Activated CD4-positive, CD25-positive, alpha-beta regulatory T cell treated with anti-CD3 and anti-CD28 coated beads, Interleukin-2, amount 50 U/mL, for 16 hours (primary cell): ENCODE measurements around the gene LRRC56.
"Not testable (repeated sequence)": the region's sequence is repeated elsewhere in the genome, so short reads cannot be mapped to it uniquely, and the experiment has no call there.

Source experiments
- DNase-seq: peaks from one replicate; pipeline ENCODE4 v3.0.0-alpha.2; 2020; ENCODE audit warnings: low read depth, low spot score

Gene LRRC56

DNA sequence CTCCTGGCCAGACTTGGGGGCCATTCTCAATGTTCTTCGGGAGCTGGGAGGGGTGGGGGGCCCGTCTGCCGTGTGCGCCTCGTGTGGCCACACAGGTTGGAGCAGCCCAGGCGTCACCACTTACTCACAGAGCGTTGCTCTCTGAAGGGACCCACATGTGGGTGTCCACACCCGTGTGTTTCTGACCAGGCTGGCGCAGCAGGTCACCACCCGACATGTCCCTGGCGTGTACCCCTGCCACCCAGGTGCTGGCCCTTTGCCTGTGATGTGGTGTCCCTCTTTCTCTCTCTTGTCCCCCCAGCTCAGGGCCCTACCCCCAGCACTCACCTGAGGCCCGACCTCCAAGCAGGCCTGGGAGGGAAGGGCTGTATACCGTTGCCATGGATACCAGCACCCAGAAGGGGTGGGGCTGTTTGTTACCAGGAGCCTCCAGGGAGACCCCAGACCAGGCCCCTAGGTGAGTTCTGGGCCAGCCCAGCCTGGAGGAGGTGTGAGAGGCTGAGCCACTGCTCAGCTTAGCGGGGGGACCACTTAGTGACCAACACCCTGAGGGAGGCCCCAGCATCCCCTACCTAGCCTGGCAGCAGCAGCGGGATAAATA, 21.8 kb downstream of the LRRC56 start:
- DNase-seq, result no peak

DNA sequence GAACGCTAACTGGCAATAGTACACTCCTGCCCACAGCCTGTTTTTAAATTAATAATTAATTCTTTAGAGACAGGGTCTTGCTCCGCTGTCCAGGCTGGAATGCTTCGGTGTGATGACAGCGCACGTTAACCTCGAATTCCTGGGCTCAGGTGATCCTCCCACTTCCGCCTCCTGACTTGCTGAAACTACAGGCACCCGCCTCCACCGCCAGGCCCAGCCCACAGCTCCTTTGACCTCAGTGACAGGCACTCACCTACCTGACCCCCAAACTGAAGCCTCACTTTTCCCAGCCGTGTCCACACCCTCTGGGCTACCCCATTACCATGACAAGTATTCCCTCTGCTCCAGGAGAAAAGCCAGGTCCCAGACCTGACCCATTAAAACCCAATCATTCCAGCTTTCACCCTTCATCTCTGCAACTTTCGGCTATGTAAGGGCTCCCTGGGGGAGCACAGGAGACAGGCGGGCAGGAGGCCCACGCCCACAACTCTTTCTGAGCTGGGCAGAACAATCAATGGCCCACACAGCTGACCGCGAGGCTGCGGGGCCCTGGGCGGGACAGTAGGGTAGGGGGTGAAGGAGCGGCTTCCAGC, 22.5 kb downstream of the LRRC56 start:
- no peak for DNase-seq

DNA sequence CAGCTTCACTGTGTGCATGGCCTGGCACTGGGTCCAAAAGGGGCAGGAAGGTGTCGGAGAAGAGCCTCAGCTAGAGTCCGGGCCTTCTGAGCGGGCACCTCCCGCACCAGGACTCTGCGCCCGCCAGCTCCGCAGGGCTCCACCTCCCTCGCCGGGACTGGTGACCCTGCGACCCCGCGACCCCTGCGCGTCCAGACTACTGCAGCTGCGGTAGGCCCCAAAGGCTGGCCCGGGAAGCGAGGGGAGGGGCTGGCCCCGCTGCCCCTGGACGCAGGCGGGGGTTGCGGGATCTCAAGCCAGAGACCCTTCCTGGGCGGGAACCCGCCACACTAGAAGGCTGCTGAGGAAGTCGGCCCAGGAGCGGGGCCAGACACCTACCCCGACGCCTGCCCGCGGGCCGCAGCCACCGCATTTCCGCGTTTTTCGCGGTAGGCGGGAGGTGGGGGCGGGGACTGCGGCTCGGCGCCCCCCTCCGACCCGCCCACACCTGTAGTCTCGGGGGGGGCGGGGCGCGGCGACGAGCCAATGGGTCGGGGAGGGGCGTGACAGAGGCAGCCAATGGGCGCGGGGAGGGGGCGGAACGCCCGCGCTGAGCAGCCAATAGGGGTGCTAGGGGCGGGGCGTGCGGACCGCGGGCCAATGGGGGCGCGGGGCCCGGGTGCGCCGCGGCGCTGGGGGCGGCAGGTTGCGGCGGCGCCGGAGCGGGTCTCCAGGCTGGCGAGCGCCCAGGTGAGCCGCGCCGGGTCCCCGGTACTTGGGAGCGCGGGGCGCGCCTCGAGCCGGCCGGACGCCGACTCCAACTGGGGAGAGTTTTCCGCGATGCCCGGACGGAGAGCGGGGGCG, 23.2 kb downstream of the LRRC56 start, which contains the start of the genes LMNTD2 and RASSF7:
LMNTD2 (minus strand) TSS at position 434 of the 843 bp plus-strand sequence; CDS start at position 412, 22 bp downstream.
RASSF7 (plus strand) TSS at position 666 of the 843 bp plus-strand sequence. CDS start 799 bp downstream, outside the sequence.
- peak; percentile 90 for DNase-seq

DNA sequence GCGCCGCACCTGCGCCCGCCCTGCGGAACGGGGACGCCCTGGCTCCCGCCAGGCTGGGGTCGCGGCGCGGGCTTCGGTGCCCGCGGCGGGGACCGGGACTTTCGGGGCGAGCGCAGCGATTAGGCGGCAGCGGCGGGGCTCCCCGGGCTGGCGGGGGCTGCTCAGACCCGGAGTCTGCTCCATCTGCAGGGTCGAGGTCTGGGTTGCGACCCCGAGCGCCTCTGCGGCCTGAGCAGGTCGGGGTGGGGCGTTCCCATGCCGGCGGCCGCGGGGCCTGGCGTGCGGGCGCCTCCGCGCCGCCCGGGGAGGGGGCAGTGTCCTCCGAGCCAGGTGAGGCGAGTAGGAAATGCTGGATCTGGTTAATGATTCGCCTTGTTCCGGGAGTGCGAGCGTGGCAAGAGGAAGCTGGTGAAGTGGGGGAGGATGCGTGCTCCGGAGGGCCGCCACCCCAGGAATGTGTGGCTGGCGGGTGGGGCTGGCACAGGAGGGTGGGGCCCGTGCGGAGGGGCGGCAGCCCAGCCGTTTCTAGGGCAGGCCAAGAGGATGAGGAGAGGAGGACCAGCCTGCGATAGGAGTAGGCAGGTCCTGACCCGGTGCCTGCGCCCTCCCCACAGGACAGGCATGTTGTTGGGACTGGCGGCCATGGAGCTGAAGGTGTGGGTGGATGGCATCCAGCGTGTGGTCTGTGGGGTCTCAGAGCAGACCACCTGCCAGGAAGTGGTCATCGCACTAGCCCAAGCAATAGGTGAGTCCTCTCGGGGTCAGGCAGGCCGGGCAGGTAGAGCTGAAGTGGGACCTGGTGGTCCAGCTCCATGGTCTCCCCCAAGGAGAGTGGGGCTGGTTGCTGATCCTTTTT, 24.0 kb downstream of the LRRC56 start:
- DNase-seq, result no peak

DNA sequence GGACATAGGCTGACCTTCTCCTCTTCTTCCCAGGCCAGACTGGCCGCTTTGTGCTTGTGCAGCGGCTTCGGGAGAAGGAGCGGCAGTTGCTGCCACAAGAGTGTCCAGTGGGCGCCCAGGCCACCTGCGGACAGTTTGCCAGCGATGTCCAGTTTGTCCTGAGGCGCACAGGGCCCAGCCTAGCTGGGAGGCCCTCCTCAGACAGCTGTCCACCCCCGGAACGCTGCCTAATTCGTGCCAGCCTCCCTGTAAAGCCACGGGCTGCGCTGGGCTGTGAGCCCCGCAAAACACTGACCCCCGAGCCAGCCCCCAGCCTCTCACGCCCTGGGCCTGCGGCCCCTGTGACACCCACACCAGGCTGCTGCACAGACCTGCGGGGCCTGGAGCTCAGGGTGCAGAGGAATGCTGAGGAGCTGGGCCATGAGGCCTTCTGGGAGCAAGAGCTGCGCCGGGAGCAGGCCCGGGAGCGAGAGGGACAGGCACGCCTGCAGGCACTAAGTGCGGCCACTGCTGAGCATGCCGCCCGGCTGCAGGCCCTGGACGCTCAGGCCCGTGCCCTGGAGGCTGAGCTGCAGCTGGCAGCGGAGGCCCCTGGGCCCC, 24.8 kb downstream of the LRRC56 start:
- DNase-seq, result no peak

DNA sequence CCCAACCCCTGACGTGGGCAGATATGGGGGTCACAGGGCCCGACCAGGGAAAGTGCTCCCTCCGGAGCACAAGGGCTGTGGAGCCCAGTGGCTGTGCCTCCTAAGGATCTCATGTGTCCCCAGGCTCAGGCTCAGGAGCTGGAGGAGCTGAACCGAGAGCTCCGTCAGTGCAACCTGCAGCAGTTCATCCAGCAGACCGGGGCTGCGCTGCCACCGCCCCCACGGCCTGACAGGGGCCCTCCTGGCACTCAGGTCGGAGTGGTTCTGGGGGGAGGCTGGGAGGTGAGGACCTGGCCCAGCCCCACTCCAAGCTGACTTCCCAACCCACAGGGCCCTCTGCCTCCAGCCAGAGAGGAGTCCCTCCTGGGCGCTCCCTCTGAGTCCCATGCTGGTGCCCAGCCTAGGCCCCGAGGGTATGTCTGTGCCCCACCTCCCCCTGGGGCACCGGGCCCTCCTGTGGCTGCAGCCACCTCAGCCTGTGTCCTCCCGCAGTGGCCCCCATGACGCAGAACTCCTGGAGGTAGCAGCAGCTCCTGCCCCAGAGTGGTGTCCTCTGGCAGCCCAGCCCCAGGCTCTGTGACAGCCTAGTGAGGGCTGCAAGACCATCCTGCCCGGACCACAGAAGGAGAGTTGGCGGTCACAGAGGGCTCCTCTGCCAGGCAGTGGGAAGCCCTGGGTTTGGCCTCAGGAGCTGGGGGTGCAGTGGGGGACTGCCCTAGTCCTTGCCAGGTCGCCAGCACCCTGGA, 25.9 kb downstream of the LRRC56 start:
- DNase-seq, result no peak

DNA sequence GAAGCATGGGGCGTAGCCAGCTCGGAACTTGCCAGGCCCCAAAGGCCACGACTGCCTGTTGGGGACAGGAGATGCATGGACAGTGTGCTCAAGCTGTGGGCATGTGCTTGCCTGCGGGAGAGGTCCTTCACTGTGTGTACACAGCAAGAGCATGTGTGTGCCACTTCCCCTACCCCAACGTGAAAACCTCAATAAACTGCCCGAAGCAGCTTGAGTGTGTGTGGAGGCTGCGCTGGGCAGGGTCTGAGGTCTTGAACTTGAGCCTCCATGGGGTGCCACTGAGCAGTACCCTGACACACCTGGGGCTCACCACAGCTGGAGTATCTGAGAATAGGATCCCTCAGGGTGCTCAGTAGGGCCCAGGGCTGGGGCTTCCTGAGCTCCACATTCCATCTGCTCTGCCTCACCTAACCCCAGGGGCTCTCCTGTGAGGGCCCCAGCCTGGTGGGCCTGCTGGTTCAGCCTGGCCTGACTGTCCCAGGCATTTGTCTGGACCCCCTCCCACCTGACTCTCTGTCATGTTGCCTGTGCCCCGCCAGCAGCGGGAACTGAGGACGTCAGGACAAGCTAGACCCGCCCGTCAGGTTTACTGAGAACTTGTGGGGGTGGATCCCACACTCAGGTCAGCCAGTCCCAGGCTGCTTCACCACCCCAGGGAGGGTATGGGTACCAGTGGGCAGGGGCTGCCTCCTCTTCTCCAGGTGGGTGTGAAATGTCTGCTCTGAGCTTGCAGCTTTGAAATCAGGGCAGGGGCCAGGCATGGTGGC, 26.7 kb downstream of the LRRC56 start:
- DNase-seq, result no peak

DNA sequence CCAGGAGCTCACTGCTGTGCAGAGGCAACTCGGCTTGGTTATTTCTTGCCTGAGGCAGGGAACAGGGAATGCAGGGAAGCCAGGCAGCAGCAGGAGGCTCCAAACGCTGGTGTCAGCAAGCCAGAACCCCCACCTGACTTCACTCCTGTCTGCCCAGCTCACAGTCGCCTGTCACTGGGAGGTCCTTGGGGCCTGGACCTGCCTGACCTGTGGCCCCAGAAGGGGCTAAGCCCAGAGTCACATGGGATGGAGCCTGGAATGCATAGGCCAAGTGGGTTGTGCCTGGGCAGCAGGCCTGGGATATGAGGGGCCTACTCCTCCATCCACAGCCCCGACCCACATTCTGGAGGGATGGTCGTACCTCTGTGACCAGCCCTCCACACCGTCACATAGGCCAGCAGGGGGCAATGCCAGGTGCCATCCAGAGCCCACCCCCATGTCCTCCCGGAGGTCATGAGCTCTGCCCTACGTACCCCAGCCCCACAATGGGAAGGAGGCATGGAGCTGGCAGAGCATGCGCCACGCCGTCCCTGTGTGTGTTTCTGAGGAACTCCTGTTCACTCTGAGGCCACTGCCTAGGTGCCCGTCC, 28.7 kb downstream of the LRRC56 start:
- DNase-seq, result no peak

DNA sequence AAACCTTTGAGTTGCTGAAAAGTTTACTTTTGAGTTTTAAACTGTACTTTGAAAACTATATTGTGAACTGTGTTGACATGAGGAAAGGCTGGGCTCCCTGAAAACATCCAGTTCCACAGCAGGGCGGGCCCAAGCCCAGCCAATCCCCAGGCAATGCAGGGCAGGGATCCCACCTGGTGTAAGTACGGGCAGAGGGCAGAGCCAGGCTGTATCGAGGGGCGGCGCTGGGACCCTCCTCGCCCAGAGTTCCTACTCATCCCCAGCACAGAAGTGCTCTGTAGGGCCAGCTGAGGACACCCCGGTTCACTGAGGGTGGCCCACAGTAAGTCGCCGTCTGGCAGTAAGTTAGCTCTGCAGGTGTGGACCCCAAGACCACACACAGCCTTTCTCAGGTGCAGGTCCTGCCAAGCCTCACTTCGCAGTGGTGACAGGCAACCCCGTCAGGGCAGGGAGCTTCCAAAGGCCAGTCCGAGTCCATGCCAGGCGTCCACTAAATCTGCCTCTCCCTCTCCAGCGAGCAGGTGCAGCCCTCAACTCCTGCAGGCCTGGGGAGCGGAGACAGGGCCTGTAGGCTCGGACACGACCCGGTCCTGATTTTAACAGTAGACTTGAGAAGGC, 29.8 kb downstream of the LRRC56 start:
- DNase-seq, result no peak

DNA sequence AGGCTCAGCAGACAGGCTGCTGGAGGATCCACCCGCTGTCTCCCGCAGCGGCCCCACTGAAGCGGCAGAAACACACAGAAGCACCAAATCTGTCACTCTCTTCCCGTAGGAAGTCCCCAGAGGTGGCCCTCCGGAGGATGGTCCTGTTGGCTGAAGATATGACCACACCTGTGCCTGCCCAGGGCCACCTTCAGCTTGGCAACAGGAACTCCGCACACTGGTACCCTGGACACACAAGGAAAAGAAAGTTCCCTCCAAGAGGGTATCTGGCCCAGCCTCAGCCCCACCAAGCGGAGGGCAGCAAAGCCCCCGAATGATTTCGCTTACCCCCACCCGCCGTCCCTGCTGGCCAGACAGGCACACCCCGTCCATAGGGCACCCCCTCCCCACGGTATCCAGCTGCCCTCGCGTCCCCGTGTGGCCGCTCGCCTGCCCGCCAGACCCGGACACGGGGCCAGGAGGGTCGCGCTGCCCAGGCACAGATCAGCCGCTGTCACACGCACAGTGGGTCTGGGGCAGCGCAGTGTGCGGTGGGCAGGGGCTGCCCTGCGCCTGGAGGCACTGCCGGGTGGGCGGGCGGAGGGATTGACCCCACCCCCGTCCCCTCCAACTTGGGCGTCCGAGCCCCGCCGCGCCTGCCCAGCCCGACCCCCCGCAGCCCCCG, 30.4 kb downstream of the LRRC56 start:
- DNase-seq, result no peak

DNA sequence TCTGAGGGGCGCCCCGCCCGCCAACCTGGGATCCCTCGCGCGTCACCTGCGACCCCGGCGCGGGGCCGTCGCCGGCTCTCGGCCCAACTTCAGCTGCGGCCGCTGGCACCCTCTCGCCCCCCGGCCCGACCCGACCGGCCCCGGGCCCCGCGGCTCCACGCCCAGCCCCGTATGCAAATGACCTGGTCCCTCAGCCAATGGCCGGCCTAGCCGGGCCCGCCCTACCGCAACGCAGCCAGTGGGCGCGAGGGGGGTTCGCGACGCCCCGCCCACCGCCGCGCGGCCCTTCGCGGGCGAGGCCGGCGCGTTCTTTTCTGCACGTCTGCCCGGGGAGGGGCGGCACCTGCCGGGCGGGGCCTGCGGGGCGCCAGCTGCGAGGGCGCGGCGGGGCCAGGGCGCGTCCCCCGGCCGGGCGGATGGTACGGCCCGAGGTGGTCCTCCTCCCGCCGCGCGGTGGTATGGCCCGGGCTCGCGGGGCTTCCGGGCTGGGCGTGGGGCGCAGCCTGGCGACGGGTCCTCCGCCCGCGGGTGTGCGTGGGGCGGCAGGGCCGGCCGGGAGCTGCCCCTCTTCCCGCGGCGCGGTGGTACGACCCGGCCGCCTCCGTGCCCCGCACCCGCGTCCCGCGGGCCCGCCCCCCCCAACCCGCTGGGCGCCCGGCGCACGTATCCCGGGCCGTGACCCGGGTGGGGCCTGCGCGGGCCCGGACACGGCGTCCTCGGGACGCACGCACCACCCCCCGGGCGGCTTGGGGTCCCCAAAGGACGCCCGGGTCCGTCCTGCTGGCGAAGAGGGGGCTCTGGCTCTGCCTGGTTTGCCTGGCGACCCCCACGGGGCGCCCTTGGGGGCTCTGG, 31.2 kb downstream of the LRRC56 start:
- DNase-seq, result peak; percentile 85

DNA sequence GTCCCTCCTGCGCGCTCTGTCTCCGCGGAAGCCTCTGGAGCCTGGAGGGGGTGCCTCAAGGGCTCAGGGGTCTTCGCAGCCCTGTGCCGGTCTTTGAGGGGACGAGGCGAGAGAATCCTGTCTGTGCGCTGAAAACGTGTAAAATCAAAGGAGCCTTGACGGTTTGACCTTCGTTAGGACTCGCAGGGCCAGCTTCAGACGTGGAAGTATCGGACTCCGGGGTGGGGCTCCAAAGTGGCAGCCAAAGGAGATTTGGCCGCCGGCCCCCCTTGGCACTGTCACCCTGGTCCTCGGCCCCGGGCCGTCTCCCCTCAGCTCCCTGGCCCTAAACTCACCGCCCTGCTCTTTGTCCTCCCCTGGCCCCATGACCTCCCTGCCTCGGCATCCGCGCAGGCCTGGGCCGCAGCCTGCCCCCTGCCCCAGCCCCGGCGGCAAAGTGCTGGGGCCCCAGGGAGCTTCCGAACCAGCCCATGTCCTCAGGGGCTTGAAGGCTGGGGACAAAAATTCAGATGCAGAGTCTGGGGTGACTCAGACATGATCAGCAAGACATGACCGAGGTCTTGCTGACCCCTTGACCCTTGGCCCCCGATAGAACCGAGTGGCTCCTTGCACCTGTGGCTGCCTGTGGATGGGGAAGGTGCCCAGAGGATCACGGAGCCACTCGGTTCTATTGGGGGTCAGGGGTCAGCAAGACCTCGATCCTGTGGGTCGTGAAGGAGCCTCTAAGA, 32.0 kb downstream of the LRRC56 start:
- DNase-seq, result no peak

DNA sequence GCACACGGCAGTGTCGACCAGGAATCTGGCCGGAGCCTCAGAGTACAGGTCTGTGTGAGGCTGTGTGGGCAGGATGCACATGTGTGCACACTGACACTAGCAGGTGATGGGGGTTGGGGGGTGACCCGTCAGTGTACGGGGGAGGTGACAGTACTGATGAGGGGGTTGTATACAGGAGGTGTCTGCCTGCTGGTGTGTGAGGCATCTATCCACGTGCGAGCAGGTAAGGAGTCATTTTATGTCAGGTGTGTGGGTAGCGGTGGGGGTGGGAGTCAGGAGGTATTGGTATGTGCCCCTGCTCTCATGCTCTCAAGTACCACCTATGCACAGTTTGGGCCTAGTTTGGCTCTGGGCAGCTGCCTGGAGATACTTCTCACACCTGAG, 34.5 kb downstream of the LRRC56 start:
- no peak for DNase-seq

DNA sequence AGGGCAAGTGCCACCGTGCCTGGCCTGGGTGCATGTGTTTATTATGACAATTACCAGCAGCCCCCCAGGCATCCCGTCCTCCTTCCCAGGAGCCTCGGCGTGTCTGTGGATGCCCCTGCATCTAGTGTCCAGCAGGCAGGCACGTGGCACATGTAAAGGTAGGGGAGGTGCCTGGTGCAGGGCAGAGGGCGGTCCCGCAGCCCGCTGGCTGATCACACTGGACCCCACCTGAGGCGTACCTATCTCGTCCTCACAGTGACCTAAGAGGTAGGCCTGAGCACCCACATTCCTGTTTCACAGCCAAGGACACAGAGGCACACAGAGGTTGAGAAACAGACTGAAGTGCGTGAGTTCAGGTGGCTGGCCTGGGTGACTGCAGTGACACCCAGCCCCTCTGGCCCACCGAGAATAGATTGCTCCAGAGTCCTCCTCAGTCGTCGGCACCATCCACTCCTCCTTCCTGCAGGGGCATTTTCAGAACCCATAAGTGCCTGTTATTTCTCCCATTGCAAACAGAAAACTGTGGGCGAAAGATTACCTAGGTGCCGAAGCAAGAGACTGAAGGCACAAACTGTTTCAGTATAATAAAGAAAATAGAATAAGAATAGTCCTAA, 35.9 kb downstream of the LRRC56 start:
- DNase-seq, result no peak

DNA sequence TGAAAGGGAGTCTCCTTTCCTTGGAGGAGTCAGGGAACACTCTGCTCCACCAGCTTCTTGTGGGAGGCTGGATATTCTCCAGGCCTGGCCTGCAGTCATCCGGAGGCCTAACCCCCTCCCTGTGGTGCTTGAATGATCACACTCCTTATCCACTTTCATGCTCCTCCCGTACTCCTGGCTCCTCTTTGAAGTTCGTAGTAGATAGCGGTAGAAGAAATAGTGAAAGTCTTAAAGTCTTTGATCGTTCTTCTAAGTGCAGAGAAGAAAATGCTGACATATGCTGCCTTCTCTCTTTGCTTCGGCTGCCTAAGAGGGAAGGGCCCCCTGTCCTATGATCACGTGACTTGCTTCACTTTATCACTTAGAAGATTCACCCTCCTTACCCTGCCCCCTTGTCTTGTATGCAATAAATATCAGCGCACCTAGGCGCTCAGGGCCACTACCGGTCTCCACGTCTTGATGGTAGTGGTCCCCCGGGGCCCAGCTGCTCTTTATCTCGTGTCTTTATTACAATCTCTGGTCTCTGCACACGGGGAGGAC, 36.8 kb downstream of the LRRC56 start:
- not testable (repeated sequence) for DNase-seq
